NCI-H82 treated with DMSO at 0.1 percent for 48 hours (cell line): Measurements from ENCODE around the gene FRMD3.
A peak's percentile ranks its signal among the peaks of the same experiment; 100 is the strongest.
"Not testable (repeated sequence)": the region's sequence is repeated elsewhere in the genome, so short reads cannot be mapped to it uniquely, and the experiment has no call there.

Source experiments
- DNase-seq: peaks from one replicate; lab custom pipeline; 2025; ENCODE audit not compliant: unreplicated experiment; lab: John Stamatoyannopoulos, UW

FRMD3 gene

DNA sequence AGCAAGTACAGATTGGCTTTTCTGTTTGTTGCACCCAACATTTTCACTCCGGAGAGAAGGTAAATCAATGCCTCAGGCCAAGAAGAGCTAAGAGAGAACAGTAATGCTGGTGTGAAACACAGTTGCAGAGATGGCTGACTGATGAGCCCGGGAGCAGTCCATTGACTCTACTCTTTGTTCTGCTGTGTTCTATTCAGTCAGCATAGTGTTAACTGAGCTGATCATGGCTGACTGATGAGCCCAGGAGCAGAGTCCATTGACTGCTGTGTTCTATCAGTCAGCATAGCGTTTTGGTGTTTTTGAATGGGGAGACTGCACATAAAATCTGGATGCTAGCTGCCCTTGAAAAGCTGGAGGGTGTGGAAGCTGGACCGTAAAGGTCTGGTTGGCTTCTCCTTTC, 141.4 kb downstream of the FRMD3 start:
- no peak for DNase-seq

DNA sequence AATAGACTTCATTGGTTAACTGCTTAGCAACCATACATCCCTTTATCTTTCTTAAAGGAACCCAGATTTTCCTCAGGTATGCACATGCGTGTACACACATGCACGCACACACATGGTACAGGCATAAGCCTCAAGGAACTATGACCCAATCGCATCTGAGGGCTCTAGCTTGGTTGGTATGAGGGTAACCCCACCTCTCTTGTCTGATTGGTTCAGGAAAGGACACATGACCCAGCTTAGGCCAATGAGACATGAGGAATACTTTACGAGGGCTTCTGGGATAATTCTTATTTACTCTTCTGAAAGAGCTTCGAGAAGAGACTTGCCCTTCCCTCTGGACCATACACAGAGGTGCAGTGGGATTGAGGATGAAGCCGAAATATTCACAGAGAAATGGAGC, 141.9 kb downstream of the FRMD3 start:
- DNase-seq: no peak

DNA sequence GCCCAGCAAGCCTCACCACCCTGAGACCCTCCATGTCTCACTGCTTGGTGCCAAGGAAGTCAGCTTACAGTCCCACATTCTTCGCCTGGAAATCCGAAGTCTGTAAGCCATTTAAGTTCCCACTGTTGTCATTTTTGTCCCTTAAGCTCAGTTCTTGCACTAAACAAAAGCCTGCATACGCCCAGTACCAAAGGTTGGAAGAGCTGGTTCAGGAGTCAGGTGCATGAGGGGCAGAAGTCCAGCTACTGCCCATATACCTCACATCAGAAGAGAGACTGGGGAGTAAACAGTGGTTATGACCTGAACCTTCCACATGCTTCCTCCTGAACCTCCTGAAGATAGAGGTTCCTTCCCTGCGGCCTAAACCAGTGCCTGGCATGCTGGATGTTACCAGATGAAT, 146.0 kb downstream of the FRMD3 start:
- DNase-seq: no peak

DNA sequence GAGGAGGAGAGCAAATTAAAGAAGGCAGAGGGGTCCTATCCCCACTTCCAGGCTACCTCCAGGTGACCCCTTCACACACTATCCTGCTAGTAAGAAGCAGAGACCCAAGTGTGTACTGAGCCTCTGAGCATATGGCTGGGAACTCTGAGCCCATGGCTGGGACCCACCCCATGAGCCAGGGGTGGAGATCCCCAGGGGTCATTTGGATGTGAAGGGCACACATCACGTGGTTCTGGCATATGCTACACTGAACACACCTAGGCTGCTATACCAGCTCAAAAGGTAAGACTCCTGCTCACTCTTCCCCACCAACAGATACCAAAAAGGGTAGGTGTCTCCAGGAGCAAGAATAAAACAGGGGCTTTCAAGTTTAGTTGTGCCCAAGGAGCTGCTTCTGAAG, 149.9 kb downstream of the FRMD3 start:
- DNase-seq: no peak

DNA sequence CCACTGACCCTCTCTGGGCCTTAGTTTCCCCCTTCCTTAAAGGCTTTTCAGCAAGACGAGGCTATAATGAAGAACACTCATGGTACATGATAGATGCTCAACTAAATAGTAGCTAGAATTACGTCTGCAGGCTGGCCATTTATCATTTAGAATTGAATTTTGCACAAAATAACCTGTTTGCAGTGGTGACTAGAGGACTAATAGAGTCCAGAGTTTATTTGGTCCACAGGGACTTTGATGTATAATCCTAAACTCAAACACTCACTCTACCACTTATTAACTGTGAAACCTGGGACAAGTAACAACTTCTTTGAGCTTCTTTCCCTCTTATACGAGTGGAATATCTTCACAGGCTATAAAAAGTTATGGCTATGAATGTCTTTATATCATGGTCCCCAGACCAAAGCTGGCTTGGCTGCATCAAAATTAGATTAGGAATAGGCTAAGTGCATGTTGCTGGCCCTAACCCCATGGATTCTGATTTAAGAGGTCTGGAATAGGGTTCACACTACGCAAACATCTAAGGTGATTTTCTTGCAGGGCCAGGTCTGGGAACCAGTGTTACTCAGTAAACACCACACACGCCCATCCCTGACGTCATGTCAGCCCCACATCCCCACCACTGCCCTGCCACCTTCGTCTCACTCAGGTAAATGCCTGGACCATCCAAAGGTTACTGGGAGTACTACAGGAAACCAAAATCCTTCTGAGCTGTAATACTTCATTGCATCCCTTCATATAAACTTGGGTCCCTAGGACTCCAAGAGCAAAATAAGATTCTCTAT, 150.6 kb downstream of the FRMD3 start:
- DNase-seq: no peak

DNA sequence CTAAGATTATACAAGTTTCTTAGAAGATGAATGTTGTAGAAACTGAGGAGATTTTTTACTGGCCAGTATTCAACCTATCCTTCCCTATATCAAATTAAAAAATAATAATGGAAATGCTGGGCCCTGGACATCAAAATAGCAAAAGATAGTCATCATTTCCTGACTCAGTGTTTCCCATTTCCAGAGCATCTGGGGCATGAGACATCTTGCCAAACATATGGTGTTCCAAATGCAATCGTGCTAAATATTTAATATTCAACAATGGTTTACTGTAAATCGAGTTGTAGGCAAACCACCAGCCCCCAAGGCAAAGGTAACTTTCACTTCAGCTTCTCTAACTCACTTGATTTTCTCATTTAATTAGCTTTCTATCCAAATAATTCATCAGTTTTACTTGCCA, 152.9 kb downstream of the FRMD3 start:
- DNase-seq: no peak

DNA sequence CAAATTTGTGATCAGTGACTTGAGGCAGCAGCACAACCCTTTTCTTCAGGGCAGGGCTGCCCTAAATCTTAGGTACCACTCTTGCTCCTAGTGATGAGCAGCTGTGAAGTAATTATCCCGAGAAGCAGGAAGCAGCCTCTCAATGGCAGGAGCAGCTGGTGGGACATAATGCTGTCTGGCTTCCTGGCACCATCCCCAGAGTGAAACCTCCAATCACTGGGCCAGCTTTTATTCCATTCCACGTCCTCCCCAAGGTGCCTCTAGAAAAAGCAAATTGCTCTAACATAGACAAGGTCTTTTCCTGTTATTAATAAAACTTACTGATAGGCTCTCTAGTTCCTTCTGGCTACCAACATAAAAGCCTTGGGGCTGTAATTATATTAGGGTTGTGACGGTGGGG, 154.0 kb downstream of the FRMD3 start:
- peak; percentile 67 for DNase-seq

DNA sequence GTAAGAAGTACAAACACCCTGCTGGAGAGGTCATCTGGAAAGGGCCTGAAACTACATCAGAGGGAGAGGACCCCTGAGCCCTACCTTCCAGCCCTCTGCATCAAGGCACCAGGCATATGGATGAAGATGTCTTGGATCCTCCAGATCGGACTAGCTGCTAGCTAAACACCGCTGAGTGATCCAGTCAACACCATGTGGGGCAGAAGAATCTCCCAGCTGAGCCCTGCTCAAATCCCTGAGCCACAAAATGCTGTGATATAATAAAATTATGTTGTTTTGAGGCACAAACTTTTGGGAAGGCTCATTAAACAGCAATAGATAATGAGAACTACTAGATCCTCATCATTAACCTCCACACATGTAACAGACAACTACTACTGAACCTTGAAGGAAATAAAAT, 155.2 kb downstream of the FRMD3 start:
- DNase-seq: no peak

DNA sequence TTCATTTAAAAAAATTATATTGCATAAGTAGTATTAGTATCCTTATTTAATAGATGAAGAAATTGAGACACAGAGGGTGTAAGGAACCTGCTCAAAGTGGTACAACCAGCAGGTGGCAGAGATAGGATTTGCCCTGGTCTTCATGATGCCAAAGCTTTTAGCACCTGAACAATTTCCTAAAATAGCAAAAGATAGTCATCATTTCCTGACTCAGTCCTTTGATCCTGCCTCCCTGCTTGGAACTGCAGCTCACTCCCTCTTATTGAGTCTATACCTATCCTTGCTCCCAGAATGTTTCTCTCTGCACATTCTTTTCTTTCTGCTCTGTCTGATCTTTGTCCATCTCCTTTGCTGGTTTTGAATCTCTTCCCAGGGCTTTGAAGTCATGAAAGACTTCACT, 155.8 kb downstream of the FRMD3 start:
- no peak for DNase-seq

DNA sequence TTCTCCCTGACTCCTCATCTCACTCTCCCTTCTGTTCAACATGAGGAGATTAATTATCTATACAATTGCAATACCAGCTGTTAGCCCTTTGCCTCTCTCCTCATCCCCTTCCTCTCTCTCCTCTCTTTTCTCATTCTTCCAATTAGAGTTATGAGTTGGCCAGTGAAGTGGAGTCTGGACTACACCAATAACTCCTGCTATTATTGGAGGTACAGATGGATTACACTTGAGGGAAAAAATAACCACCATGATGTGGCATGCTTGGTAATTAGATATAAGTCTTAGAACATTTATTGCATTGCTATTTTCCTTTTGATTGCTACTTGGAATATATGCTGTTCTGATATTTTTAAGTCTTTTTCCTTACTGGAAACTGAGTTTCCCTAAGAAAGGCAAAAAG, 159.2 kb downstream of the FRMD3 start:
- DNase-seq: peak; percentile 15

DNA sequence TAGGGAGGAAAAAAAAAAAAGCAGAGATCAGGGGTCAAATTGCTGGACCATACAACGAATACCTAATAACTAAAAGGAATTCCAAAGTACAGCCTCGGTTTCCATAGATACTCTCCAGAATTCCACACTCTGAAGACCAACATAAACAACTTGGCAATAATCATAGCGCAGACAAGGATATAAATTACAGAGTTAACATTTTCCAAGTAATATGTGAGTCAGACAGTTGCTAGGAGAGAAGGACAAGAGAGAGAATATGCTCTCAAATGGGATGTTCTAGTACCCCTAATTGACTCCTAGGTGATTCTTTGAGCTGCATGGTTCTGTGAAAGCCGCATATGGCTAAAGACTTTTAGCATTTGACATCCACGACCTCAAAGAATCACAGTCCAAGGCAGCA, 165.2 kb downstream of the FRMD3 start:
- no peak for DNase-seq

DNA sequence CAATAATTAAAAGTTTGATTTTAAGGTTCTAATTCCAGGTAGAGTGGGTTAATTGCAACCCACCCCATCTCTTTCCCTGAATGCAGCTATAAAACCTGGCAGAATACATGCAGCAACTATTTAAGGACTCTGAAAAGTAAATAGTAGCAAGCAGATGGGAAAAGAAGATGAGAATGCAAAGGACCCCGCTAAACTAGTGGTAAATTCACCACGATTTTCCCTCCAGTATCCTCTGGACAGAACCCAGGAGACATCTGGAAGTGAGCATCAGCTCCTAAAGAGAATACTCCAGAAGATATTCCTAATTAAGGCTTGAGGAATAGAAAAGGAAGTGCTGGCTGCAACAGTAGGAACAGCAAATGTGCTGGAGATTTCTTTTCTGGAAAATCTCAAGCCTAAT, 170.9 kb downstream of the FRMD3 start:
- DNase-seq: no peak

DNA sequence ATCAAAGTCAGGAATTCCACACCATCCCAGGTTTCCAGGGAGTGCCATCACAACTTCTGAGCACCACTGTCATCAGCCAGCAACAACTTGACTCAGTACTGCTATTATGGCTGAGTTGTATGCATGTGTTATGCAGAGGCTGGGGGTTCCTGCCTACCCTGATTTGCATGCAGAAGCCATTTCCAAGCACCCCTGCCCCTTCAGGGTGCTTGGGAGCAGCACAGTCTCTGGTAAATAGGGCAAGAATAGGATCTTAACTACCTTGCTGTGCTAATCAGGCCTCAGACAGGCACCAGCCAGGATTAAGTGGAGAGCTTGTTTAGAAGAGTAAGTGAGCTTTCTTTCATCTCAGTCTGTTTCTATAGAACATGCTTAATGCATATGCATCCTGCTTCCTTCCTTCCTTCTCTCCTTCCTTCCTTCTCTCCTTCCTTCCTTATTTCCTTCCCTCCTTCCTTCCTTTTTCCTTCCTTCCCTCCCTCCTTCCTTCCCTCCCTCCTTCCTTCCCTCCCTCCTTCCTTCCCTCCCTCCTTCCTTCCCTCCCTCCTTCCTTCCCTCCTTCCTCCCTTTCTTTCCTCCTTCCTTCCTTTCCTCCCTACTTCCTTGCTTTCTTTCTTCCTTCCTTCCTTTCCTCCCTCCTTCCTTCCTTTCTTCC, 175.7 kb downstream of the FRMD3 start:
- DNase-seq: no peak

DNA sequence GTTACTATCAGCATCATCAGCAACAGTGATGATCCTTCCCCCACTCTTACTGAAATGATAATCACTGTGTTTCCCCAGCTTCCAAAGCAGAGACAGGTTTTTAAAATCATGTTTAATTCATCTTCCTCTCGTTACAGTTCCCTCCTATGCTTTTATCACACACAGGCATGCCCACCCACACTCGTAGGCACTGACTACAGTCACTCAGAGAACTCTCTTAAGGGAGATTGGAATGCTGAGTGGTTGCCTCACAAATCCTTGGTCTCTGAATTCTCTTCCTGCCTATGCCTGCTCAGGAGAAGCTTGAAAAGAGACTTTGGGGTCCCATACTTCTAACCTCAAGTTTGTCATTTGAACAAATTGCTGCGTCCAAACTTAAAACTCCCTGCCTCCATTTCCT, 179.2 kb downstream of the FRMD3 start:
- DNase-seq: no peak

DNA sequence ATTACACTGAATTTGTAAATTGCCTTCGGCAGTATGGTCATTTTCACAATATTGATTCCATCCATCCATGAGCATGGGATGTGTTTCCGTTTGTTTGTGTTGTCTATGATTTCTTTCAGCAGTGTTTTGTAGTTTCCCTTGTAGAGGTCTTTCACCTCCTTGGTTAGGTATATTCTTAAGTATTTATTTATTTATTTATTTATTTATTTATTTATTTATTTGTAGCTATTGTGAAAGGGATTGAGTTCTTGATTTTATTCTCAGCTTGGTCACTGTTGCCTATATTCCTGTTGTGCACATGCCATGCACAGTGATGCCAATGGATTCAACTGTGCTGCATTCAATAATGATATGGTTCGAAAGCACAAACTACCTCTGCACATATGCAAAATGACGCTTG, 179.7 kb downstream of the FRMD3 start:
- not testable (repeated sequence) for DNase-seq

DNA sequence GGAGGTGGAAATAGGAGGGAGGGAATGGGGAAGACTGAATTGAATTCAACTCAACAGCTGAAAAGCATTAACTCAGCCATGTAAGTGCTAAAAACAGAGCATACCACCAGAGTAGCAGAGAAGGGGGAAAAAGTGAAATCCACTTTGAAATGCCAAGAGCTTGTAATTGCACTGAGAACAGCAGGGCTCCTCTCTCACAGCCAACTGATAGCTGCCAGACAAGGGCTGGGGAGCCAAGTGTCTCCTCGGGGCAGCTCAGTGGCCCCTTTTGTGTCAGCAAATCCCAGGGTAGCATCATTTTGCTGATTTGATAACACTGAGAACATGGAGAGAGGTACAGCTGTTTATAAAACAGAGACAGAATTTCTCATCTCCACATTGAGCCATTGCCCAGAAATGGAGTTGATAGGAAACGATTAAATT, 182.5 kb downstream of the FRMD3 start:
- no peak for DNase-seq

DNA sequence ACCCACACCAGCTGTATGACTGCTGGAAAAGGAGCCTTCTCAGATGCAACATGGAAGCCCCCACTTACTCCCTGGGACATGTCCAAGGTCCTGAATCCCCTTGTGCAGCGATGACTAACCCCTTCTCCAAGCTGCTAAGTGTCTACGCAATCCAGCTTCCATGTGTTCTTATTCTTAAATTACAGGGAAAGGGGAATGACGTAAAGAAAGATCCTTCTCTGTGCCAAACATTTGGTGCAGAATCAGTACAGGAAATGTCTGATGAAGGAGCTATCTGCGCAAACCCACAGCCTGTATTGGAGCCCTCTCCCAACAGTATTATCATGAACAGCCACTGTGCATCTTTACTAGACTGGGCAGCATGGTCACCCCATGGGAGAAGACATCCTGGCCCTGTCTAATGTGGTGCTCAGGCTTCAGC, 183.2 kb downstream of the FRMD3 start:
- DNase-seq: no peak

DNA sequence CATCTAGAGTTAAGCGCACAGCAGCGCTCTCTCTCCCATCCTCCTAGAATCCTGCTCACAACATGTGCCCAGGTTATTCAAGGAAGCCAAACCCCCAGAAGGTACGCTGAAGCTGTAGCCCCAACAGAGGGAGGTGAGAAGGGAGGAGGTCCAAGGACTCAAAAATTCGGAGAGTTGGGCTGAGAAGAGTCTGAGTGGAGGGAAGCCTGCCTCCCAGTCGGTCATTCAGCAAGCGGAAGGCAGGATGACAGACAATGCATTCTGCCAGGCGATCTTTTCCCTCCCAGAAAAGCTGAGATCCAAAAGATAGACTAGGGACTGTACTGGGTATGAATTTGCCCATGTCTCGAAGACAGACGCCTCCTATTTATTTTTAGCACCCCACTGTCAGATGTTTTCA, 189.2 kb downstream of the FRMD3 start:
- peak; percentile 39 for DNase-seq

DNA sequence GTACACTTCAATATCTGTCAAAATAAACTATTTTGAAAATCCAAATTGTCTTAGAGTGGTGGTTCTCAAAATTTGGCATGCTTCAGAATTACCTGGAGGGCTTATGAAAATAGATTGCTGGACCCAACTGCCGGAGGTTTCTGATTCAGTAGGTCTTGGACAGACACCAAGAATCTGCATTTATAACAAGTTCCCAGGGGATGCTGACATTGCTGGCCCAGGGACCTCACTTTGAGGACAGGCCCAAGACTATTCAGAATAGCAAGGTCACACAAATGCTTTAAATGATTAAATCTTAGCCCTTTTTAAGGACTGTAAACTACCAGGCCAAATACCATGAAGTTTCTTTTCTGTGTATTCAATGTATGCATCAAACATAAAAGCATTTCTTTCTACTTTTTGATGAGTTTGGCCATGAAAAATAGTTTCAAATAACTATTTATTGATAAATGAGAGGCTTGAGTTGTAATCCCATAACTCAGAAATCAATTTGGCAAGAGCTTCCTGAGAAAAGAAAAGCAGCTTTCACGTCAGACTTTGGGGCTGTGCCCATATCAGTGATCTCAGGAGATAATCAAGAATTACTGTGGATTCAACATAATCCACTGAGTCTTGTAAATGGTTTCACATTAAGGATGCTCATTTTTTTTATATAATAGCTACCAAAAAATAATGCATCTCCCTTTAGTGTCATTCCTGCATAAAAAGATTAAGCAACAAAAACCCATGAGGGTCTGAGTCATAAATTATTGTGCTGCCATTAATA, 191.4 kb downstream of the FRMD3 start:
- DNase-seq: peak; percentile 12

DNA sequence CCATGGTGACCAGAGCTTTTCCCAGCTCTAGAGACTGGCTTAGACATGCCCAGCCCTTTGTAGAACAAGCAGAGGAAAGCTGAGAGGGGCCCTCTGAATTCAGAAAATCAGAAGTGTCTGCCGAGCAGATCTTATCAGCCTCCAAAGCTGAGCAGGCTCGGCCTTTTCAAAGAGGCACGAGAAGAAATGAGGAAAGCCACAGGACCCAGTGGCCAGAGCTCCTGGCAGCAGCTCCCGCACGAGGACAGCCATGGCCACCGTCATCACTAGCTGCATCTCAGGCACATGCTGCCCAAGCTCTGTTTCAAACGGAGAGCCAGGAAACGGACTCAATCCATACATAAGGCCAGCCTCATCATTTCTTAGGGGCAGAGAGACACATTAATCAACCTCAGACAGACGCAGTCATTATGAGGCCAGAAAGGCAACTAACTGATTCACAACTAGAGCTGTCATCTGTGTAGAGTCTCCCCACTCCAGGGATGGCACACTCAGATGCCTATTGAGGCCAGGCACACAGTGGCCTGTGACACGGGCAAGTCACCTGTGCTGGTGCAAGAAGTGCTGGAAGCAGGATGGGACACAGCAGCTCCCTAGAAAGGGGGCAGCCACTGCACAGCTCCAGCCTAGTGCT, 194.7 kb downstream of the FRMD3 start:
- DNase-seq: no peak

DNA sequence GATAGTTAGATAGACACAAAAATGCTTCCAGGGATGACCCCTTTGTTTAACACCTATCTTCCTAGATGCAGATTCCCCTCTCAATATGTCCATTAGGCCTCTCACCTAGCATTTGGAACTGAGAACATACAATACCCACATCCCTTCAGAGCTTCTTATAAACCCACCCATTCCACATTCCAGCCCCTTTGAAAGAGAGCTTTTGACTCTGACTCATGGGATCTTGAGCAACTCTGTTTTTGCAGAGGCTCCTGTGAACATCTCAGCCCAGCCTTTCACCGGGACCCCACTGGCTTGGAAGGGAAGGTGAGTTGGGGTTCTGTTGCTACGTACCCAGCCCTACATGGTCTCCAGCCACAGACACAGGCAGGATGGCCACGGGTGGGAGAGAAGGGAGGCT, 195.5 kb downstream of the FRMD3 start:
- no peak for DNase-seq

DNA sequence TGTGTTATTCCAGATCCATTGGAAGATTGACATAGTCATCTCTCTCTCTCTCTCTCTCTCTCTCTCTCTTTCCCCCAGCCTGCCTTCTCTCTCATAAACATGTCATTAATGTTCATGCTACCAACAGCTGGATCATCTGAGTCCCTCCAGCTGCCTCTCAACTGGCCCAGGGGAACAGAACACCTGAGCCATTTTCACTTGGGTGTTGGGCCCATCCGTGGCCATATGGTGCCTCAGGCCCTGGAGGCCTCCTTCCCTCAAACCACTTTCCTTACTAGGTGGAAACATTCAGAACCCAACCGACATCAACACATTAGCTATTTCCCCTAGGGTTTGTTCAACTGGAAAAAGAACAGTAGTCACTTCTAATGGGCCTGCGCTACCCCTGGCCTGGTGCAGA, 196.2 kb downstream of the FRMD3 start:
- no peak for DNase-seq
